Activated naive CD8-positive, alpha-beta T cell treated with anti-CD3 and anti-CD28 coated beads, Interleukin-2, amount 10 ng/mL, durations not matched to agents 7 days and 5 days (primary cell): ENCODE results near the gene SLC6A2. TPM values are rescaled to one million over a fixed set of nuclear protein-coding genes. Genes with fewer than 3 reads are reported as not detected.

ENCODE experiments used
- ATAC-seq: fragments of 150-1000 bp; cut with Tn5 transposase; one replicate; pipeline ENCODE4 v1.10.0; 2021; ENCODE audit warnings: low read depth, moderate library complexity
- POLR2A ChIA-PET: fragments of 350-600 bp; sonication (Branson Sonifier 250); formaldehyde crosslinking; loops from one replicate; lab custom pipeline; 2021; ENCODE audit warnings: antibody characterized with exemption; lab: Charles Lee
- DNase-seq: peaks from one replicate; pipeline ENCODE4 v3.0.0; 2021
- H3K27ac Mint-ChIP-seq: one replicate; pipeline ENCODE4 v1.8.0; 2022; ENCODE audit warnings: mild to moderate bottlenecking, mixed read lengths
- H3K27me3 Mint-ChIP-seq: one replicate; pipeline ENCODE4 v1.8.0; 2022; ENCODE audit warnings: mild to moderate bottlenecking, moderate library complexity, mixed read lengths
- H3K36me3 Mint-ChIP-seq: one replicate; pipeline ENCODE4 v1.8.0; 2021; ENCODE audit warnings: mild to moderate bottlenecking, mixed read lengths
- H3K4me1 Mint-ChIP-seq: one replicate; pipeline ENCODE4 v1.8.0; 2021; ENCODE audit warnings: mixed read lengths
- H3K4me3 Mint-ChIP-seq: one replicate; pipeline ENCODE4 v1.8.0; 2022; ENCODE audit warnings: mild to moderate bottlenecking, moderate library complexity, mixed read lengths
- H3K9me3 Mint-ChIP-seq: one replicate; pipeline ENCODE4 v1.8.0; 2021; ENCODE audit warnings: mixed read lengths
- total RNA-seq, 2 experiments: library from RNA; stranded (reverse); gene quantifications; one replicate each; pipeline ENCODE4 v1.2.3, GENCODE V29; 2021

Gene SLC6A2
- total RNA-seq, 2 experiments from 2014 or later: not detected

DNA sequence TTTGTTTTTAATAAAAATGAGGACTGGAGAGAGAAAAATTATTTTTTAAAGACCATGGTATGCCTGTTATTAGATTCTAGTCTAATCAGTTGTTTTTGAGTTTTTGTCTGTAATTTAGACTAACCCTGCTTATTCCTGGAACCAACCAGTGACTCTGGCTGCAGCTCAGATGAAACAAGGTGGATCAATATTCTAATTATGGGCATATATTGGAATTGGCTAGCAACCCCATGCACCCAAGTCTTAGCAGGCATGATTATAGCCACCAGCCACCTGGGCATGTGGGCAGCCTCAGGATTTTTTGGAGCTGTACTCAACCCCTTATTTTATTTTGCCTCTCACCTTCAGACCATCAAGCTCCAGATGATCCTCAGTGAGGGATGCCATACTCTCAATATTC, 21.6 kb upstream of the SLC6A2 start:
- Mint-ChIP-seq H3K9me3 (no peaks in the 10 kb centered on the region), H3K27me3 (peaks cover under 1% of the 10 kb centered on the region), H3K4me1 (no peaks in the 10 kb centered on the region), H3K27ac (no peak overlapping the region), H3K36me3 (no peaks in the 10 kb centered on the region), H3K4me3 (no peak overlapping the region)
- POLR2A ChIA-PET: no interaction called here
- no peak for DNase-seq
- ATAC-seq: no peak

DNA sequence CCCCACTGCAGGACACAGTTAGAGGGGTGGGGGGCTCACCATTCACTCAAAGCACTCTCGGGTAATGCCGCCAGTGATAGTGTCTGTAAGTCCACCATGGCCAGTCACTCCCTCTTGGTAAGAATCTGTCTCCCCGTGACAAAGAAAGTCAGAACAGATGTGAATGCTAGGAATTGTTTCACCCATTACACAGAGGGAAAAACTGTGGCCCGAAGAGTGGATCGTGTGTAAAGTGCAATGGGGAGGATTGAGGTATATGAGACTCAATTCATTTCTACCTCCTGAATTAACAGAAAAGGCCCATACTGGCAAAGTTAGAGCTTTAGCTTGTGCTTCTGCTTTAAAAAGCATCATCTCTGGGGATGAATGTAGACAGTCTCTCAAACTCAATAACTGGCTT, 17.5 kb upstream of the SLC6A2 start:
- Mint-ChIP-seq H3K27ac (no peak overlapping the region), H3K4me1 (no peaks in the 10 kb centered on the region), H3K4me3 (no peak overlapping the region), H3K36me3 (no peaks in the 10 kb centered on the region), H3K27me3 (peaks cover 2% of the 10 kb centered on the region), H3K9me3 (no peaks in the 10 kb centered on the region)
- ATAC-seq (no peak), DNase-seq (no peak)
- POLR2A ChIA-PET: no interaction called here

GRCh38 chr16:55640701-55641327, 15.0 kb upstream of the SLC6A2 start:
- Mint-ChIP-seq H3K9me3 (no peaks in the 10 kb centered on the region), H3K4me3 (no peak overlapping the region), H3K36me3 (no peaks in the 10 kb centered on the region), H3K27ac (no peak overlapping the region), H3K27me3 (peaks cover 2% of the 10 kb centered on the region), H3K4me1 (no peaks in the 10 kb centered on the region)
- ATAC-seq: no peak
- POLR2A ChIA-PET: no interaction called here
- no peak for DNase-seq

GRCh38 chr16:55641430-55642056, 14.2 kb upstream of the SLC6A2 start:
- Mint-ChIP-seq H3K4me3 (no peak overlapping the region), H3K4me1 (no peaks in the 10 kb centered on the region), H3K27me3 (peaks cover 2% of the 10 kb centered on the region), H3K9me3 (no peaks in the 10 kb centered on the region), H3K27ac (no peak overlapping the region), H3K36me3 (no peaks in the 10 kb centered on the region)
- DNase-seq (no peak), ATAC-seq (no peak)
- POLR2A ChIA-PET: no interaction called here

DNA sequence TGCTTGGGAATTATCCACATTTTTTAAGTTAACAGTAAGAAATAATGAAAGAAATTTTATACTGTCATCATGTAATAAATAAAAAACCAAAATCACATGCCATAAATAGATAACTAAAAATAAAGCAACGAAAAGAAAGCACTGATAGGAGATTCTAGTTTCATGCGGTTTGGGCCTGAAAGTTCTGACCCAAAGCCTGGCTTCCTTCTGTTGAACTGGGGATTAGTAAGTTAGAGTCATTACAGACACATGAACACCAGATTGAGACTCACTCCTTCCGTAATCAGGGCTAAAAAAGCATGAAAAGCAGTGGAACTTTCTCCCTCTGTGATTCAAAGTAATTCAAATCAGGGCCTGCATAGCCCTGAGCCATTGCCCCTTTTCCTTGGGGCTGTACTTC, 13.2 kb upstream of the SLC6A2 start:
- no peaks in the 10 kb centered on the region for H3K36me3 Mint-ChIP-seq
- no peaks in the 10 kb centered on the region for H3K4me1 Mint-ChIP-seq
- H3K4me3 Mint-ChIP-seq: no peak overlapping the region
- no peaks in the 10 kb centered on the region for H3K9me3 Mint-ChIP-seq
- POLR2A ChIA-PET: no interaction called here
- ATAC-seq (no peak), DNase-seq (no peak)
- H3K27me3 Mint-ChIP-seq: peaks cover 4% of the 10 kb centered on the region
- H3K27ac Mint-ChIP-seq: no peak overlapping the region

DNA sequence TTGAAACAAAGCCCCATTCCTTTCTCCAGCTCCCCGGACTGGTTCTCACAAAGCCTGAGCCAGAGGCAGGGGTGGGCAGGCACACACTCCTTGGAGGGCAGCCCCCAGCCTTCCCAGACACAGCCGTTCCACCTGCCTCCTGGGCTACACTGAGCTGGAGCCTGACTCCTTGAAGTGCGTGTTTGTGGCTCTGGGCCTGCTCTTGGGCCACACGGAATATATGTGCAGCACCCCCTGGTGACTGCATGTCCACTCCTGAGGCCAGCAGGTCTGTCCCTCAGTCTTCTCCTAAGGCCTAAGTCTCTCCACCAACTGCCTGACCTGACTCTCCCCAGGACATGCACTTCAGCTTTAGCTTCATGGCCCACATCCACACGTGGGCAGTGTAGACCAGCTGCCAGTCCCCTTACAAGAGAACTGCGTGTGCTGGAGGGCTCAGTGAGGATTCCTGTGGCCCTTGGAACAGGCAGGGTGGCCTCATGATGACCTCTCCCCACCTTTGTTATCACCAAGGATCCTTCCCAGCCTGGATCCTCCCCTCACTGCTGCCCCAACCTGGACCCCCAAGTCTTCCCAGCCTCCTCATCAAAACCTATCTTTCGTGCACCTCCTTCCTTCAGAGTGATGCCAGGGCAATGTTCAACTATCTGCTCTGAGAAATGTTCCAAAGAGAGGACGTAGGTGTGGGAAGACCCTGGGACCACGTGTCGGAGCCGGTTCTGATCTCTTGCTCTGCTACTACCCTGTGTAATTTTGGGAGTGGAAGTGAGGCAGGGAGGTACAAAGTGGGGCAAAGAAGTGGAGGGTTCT, 12.4 kb upstream of the SLC6A2 start:
- no peak overlapping the region for H3K27ac Mint-ChIP-seq
- no peak overlapping the region for H3K4me3 Mint-ChIP-seq
- no peak for DNase-seq
- POLR2A ChIA-PET: no interaction called here
- H3K27me3 Mint-ChIP-seq: peaks cover 4% of the 10 kb centered on the region
- H3K9me3 Mint-ChIP-seq: no peaks in the 10 kb centered on the region
- ATAC-seq: no peak
- H3K36me3 Mint-ChIP-seq: no peaks in the 10 kb centered on the region
- no peaks in the 10 kb centered on the region for H3K4me1 Mint-ChIP-seq

GRCh38 chr16:55645986-55646385, 9.8 kb upstream of the SLC6A2 start:
- ATAC-seq (no peak), DNase-seq (no peak)
- H3K4me3 Mint-ChIP-seq: no peak overlapping the region
- no peaks in the 10 kb centered on the region for H3K4me1 Mint-ChIP-seq
- H3K27me3 Mint-ChIP-seq: peaks cover 2% of the 10 kb centered on the region
- H3K36me3 Mint-ChIP-seq: no peaks in the 10 kb centered on the region
- H3K9me3 Mint-ChIP-seq: no peaks in the 10 kb centered on the region
- POLR2A ChIA-PET: no interaction called here
- no peak overlapping the region for H3K27ac Mint-ChIP-seq

- ATAC-seq (no peak), DNase-seq (no peak)
- Mint-ChIP-seq H3K9me3 (no peaks in the 10 kb centered on the region), H3K27ac (no peak overlapping the region), H3K27me3 (peaks cover 7% of the 10 kb centered on the region), H3K4me3 (no peak overlapping the region), H3K36me3 (no peaks in the 10 kb centered on the region), H3K4me1 (no peaks in the 10 kb centered on the region)
- POLR2A ChIA-PET: no interaction called here
These were observed 8.4 kb upstream of the SLC6A2 start for GRCh38 chr16:55647343-55647742.

DNA sequence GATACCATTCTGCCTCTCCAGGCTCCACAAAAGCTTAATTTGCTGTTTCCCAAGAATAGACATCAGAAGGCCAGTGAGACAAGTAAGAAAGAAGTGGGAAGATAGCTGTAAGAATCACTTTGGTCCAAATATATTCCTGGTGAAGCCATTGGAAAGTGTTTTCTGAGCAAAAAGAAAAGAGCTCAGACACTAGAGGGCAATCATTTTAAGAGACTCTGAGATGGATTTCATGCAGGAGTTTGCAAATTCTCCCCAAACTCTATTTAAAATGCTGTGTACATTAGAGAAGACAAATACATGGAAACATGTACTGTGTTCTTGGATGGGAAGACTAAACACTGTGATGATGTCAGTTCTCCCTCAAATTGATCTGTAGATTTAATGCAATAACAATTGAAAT, 8.0 kb upstream of the SLC6A2 start:
- H3K4me3 Mint-ChIP-seq: no peak overlapping the region
- H3K27me3 Mint-ChIP-seq: peaks cover 7% of the 10 kb centered on the region
- no peak overlapping the region for H3K27ac Mint-ChIP-seq
- no peak for ATAC-seq
- H3K4me1 Mint-ChIP-seq: no peaks in the 10 kb centered on the region
- no peaks in the 10 kb centered on the region for H3K9me3 Mint-ChIP-seq
- no peaks in the 10 kb centered on the region for H3K36me3 Mint-ChIP-seq
- POLR2A ChIA-PET: no interaction called here
- no peak for DNase-seq

DNA sequence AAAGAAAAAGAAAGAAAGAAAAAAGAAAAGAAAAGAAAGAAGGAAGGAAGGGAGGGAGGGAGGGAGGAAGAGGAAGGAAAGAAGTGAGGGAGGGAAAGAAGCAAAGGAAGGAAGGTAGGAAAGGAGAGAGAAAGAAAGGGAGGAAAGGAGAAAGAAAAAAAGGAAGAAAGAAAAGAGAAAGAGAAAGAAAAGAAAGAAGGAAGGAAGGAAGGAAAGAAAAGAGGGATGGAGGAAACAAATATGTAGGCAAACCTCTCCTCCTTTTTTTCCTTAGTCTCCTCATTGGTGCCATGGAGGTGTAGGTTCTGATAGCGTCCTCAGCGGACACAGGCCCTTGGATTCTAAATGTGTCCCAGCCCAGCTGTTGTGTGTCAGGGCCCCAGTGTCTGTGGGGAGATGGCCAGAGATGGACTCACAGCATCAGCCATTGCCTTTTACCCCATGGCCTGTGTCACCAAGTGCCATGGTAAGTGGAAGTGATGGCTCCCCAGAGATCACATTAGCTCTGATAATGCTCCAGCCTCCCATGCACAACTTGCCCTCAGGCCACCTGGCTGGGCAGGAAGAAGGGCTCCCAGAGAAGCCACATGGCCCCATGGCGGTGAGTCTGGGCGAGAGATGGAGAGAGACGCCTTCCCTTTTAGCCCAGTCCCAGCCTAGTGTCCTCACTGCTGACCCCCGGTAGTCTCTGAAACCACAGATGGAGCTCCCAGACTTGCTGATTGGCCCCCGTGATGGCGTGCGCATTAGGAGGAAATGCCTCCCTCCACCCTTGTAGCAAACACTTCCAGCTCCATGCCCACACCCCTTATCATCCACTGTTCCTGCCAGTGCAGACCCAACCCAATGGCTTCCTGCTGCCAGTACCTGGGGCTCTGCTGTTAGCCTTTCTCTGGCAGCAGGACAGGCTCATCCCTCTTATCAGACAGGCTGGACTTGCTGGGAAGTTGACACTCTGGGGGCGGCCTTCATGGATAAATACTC, 3.7 kb upstream of the SLC6A2 start:
- no peaks in the 10 kb centered on the region for H3K36me3 Mint-ChIP-seq
- no peak for DNase-seq
- peaks cover 18% of the 10 kb centered on the region for H3K27me3 Mint-ChIP-seq
- no peaks in the 10 kb centered on the region for H3K4me1 Mint-ChIP-seq
- ATAC-seq: no peak
- H3K4me3 Mint-ChIP-seq: no peak overlapping the region
- no peaks in the 10 kb centered on the region for H3K9me3 Mint-ChIP-seq
- H3K27ac Mint-ChIP-seq: no peak overlapping the region
- POLR2A ChIA-PET: no interaction called here

DNA sequence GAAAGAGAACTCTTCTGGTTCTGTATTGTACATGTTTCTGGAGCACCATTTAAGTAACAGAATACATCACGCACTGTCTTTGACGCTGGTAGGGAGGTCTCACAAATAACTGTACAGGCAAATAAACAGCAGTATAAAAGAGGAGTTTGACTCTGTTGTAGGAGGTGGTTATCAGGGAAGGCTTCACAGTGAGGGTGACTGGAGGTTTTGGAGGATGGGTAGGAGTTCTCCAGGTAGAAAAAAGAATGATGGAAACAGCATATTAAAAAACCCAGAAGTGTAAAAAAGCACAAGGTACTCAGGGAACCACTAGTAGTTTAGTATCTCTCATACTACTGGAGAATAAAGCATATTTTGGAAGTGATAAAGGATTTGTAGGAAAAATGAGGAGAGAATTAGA, 2.7 kb upstream of the SLC6A2 start:
- POLR2A ChIA-PET: no interaction called here
- ATAC-seq: no peak
- Mint-ChIP-seq H3K27me3 (peaks cover 19% of the 10 kb centered on the region), H3K4me1 (no peaks in the 10 kb centered on the region), H3K4me3 (no peak overlapping the region), H3K36me3 (no peaks in the 10 kb centered on the region), H3K27ac (no peak overlapping the region), H3K9me3 (no peaks in the 10 kb centered on the region)
- no peak for DNase-seq

DNA sequence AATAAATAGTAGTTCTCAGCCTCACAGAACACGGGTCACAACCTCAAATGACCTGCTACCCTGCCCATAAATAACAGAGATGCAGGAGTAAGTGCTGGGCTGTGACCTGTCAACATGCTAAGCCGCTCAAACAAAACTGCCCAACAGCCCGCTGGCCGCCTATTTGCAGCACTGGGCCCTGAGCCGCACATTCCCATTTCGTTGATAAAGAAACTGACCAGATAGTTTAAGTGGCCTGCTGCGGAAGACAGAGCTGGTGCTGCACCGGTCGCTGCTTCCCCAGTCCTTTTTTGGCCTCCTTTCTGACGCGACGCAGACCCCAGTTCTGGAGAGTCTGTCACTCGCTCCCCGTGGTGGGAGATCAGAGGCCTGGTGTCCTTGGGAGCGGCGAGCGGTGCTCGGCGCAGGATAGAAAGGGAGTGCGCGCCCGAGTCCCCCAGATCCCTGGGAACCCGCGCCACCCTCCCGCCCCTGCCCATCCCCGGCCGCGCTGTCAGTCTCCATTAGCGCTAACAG, 349 bp upstream of the SLC6A2 start:
- no peak overlapping the region for H3K4me3 Mint-ChIP-seq
- no peak overlapping the region for H3K27ac Mint-ChIP-seq
- no peaks in the 10 kb centered on the region for H3K4me1 Mint-ChIP-seq
- H3K27me3 Mint-ChIP-seq: peaks cover 25% of the 10 kb centered on the region
- POLR2A ChIA-PET: no interaction called here
- H3K36me3 Mint-ChIP-seq: no peaks in the 10 kb centered on the region
- DNase-seq (no peak), ATAC-seq (no peak)
- H3K9me3 Mint-ChIP-seq: no peaks in the 10 kb centered on the region

- Mint-ChIP-seq H3K36me3 (no peaks in the 10 kb centered on the region), H3K4me1 (no peaks in the 10 kb centered on the region), H3K4me3 (no peak overlapping the region), H3K9me3 (no peaks in the 10 kb centered on the region), H3K27me3 (peaks cover 21% of the 10 kb centered on the region), H3K27ac (no peak overlapping the region)
- POLR2A ChIA-PET: no interaction called here
- no peak for ATAC-seq
- no peak for DNase-seq
These were observed 904 bp downstream of the SLC6A2 start for GRCh38 chr16:55656691-55657092.
